KOPT-K1 (cell line): ENCODE measurements around the gene CAVIN1.
"Not testable (repeated sequence)": the region's sequence is repeated elsewhere in the genome, so short reads cannot be mapped to it uniquely, and the experiment has no call there.

ENCODE experiments used
- H3K27ac ChIP-seq: fragments of 200-600 bp; sonication (generic); 2 replicates; pipeline ENCODE4 v1.5.1; 2016; ENCODE audit warnings: antibody characterized with exemption, mild to moderate bottlenecking, low read depth, low read length; ENCODE audit not compliant: poor library complexity, severe bottlenecking
- H3K36me3 ChIP-seq: fragments of 200-600 bp; sonication (generic); 2 replicates; pipeline ENCODE4 v1.5.1; 2017; ENCODE audit warnings: antibody characterized with exemption, mild to moderate bottlenecking, low read length, moderate library complexity; ENCODE audit not compliant: insufficient read depth
- H3K9me3 ChIP-seq: fragments of 200-600 bp; sonication (generic); 2 replicates; pipeline ENCODE4 v1.5.1; 2017; ENCODE audit warnings: antibody characterized with exemption, low read length, mild to moderate bottlenecking; ENCODE audit not compliant: insufficient read depth, poor library complexity, severe bottlenecking

The CAVIN1 gene

GRCh38 chr17:42361781-42362186 is 61.3 kb downstream of the CAVIN1 start:
- H3K27ac ChIP-seq, result peak overlapping the region; percentile 52

GRCh38 chr17:42360388-42360787 is 62.7 kb downstream of the CAVIN1 start:
- not testable (repeated sequence) for H3K9me3 ChIP-seq, H3K27ac ChIP-seq, H3K36me3 ChIP-seq

More at GRCh38 chr17:42361781-42362186, 61.3 kb downstream of the CAVIN1 start:
- Histone ChIP-seq H3K36me3 (no peaks in the 10 kb centered on the region), H3K9me3 (no peaks in the 10 kb centered on the region)

GRCh38 chr17:42359133-42359532 is 63.9 kb downstream of the CAVIN1 start:
- no peak overlapping the region for H3K27ac ChIP-seq
- no peaks in the 10 kb centered on the region for H3K9me3 ChIP-seq
- H3K36me3 ChIP-seq, result no peaks in the 10 kb centered on the region

- no peaks in the 10 kb centered on the region for H3K9me3 ChIP-seq
- H3K27ac ChIP-seq, result no peak overlapping the region
- no peaks in the 10 kb centered on the region for H3K36me3 ChIP-seq
Measured at GRCh38 chr17:42358434-42358833, 64.6 kb downstream of the CAVIN1 start.

- Histone ChIP-seq H3K9me3 (no peaks in the 10 kb centered on the region), H3K36me3 (no peaks in the 10 kb centered on the region), H3K27ac (no peak overlapping the region)
Measured at GRCh38 chr17:42354956-42355843, 67.9 kb downstream of the CAVIN1 start.
